Measurements from ENCODE around the gene PTPRU.
"Not testable (repeated sequence)": the region's sequence is repeated elsewhere in the genome, so short reads cannot be mapped to it uniquely, and the experiment has no call there.

The PTPRU gene

GRCh38 chr1:29222260-29222659, 14.1 kb upstream of the PTPRU start:
- DNase-seq, result not testable (repeated sequence)

GRCh38 chr1:29222686-29223085, 13.6 kb upstream of the PTPRU start:
- no peak for DNase-seq

GRCh38 chr1:29223521-29223920, 12.8 kb upstream of the PTPRU start:
- DNase-seq, result no peak

- DNase-seq, result no peak
These were observed 11.9 kb upstream of the PTPRU start for GRCh38 chr1:29224356-29224837.

- no peak for DNase-seq
These were observed 11.0 kb upstream of the PTPRU start for GRCh38 chr1:29225361-29225760.

- no peak for DNase-seq
These were observed 8.8 kb upstream of the PTPRU start for GRCh38 chr1:29227511-29227910.

GRCh38 chr1:29230204-29230552, 6.1 kb upstream of the PTPRU start:
- DNase-seq, result no peak

- DNase-seq, result peak; percentile 95 to 96
These were observed 5.6 kb upstream of the PTPRU start, which contains the start of gene MECR for GRCh38 chr1:29230553-29231378. MECR (minus strand) TSS chr1:29230934; CDS start chr1:29230906, 28 bp downstream.

- DNase-seq, result peak in 1 of 2 donors; percentile 8
These were observed 3.9 kb upstream of the PTPRU start for GRCh38 chr1:29232387-29232786.

GRCh38 chr1:29233693-29234092, 2.6 kb upstream of the PTPRU start:
- no peak for DNase-seq

- DNase-seq, result no peak
These were observed 1.9 kb upstream of the PTPRU start for GRCh38 chr1:29234471-29234870.

- not testable (repeated sequence) for DNase-seq
These were observed 1.4 kb upstream of the PTPRU start for GRCh38 chr1:29234881-29235280.

GRCh38 chr1:29236712-29237128, 398 bp downstream of the PTPRU start:
- DNase-seq, result no peak

- peak in 1 of 2 donors; percentile 26 for DNase-seq
These were observed 953 bp downstream of the PTPRU start for GRCh38 chr1:29237129-29237821.

GRCh38 chr1:29237852-29238619, 1.7 kb downstream of the PTPRU start:
- no peak for DNase-seq

GRCh38 chr1:29238620-29239002, 2.3 kb downstream of the PTPRU start:
- no peak for DNase-seq

- DNase-seq, result no peak
These were observed 2.8 kb downstream of the PTPRU start for GRCh38 chr1:29239142-29239541.

- no peak for DNase-seq
These were observed 4.1 kb downstream of the PTPRU start for GRCh38 chr1:29240400-29240837.

- DNase-seq, result no peak
These were observed 4.7 kb downstream of the PTPRU start for GRCh38 chr1:29240986-29241385.

- DNase-seq, result no peak
These were observed 6.9 kb downstream of the PTPRU start for GRCh38 chr1:29243023-29243870.

- DNase-seq, result no peak
These were observed 7.5 kb downstream of the PTPRU start for GRCh38 chr1:29243871-29244200.

- no peak for DNase-seq
These were observed 8.9 kb downstream of the PTPRU start for GRCh38 chr1:29245261-29245660.
